GM23248 (cell line): Measurements from ENCODE around the gene SLC35F3. TPM values are rescaled to one million over a fixed set of nuclear protein-coding genes. Genes with fewer than 3 reads are reported as not detected.
A peak's percentile ranks its signal among the peaks of the same experiment; 100 is the strongest.

Source experiments
- DNase-seq: peaks from one replicate; pipeline ENCODE4 v3.0.0-alpha.2; 2015
- H2AFZ ChIP-seq: fragments of 200-600 bp; sonication (generic); 2 replicates; pipeline ENCODE4 v1.6.1; 2016; ENCODE audit warnings: antibody characterized with exemption
- H3F3A ChIP-seq: fragments of 200-600 bp; sonication (generic); 2 replicates; pipeline ENCODE4 v1.6.1; 2016; ENCODE audit warnings: mild to moderate bottlenecking, antibody characterized with exemption, mixed run types; ENCODE audit not compliant: insufficient read depth
- H3K27ac ChIP-seq: fragments of 200-600 bp; sonication (generic); 2 replicates; pipeline ENCODE4 v1.5.1; 2016; ENCODE audit warnings: mild to moderate bottlenecking
- H3K27me3 ChIP-seq: fragments of 200-600 bp; sonication (generic); replicated peaks from 2 replicates; pipeline ENCODE4 v1.6.1; 2016; ENCODE audit warnings: mild to moderate bottlenecking; ENCODE audit not compliant: insufficient read depth
- H3K36me3 ChIP-seq: fragments of 200-600 bp; sonication (generic); 2 replicates; pipeline ENCODE4 v1.6.1; 2016; ENCODE audit warnings: low read depth, mild to moderate bottlenecking
- H3K4me1 ChIP-seq: fragments of 200-600 bp; sonication (generic); 2 replicates; pipeline ENCODE4 v1.6.1; 2016; ENCODE audit warnings: mild to moderate bottlenecking; ENCODE audit not compliant: insufficient read depth
- H3K4me2 ChIP-seq: fragments of 200-600 bp; sonication (generic); one replicate; pipeline ENCODE4 v1.6.1; 2016; ENCODE audit warnings: mild to moderate bottlenecking; ENCODE audit not compliant: unreplicated experiment
- H3K4me3 ChIP-seq: fragments of 200-600 bp; sonication (generic); 2 replicates; pipeline ENCODE4 v1.5.1; 2016; ENCODE audit warnings: mild to moderate bottlenecking
- H3K79me2 ChIP-seq: fragments of 200-600 bp; sonication (generic); 2 replicates; pipeline ENCODE4 v1.6.1; 2016; ENCODE audit warnings: mild to moderate bottlenecking; ENCODE audit not compliant: insufficient read depth
- H3K9ac ChIP-seq: fragments of 200-600 bp; sonication (generic); 2 replicates; pipeline ENCODE4 v1.6.1; 2016; ENCODE audit warnings: mild to moderate bottlenecking
- H3K9me2 ChIP-seq: fragments of 200-600 bp; sonication (generic); 2 replicates; pipeline ENCODE4 v1.6.1; 2016; ENCODE audit warnings: mixed run types, mild to moderate bottlenecking, moderate library complexity; ENCODE audit not compliant: insufficient read depth
- H3K9me3 ChIP-seq: fragments of 200-600 bp; sonication (generic); one replicate; pipeline ENCODE4 v1.6.1; 2017; ENCODE audit warnings: low read depth
- H4K20me1 ChIP-seq: fragments of 200-600 bp; sonication (generic); 2 replicates; pipeline ENCODE4 v1.6.0; 2016; ENCODE audit not compliant: insufficient read depth
- EZH2 ChIP-seq: fragments of 200-600 bp; sonication (generic); IDR thresholded peaks from 2 replicates; pipeline ENCODE4 v1.6.1; 2018; ENCODE audit warnings: antibody characterized with exemption, mild to moderate bottlenecking; ENCODE audit not compliant: insufficient read depth, poor library complexity, severe bottlenecking
- EZH2phosphoT487 ChIP-seq: fragments of 200-600 bp; sonication (generic); IDR thresholded peaks from 2 replicates; pipeline ENCODE4 v1.6.1; 2018; ENCODE audit warnings: antibody characterized with exemption, moderate library complexity, mild to moderate bottlenecking, low read depth; ENCODE audit not compliant: insufficient read depth
- WGBS, 2 experiments: methylation state at CpG; one replicate each; pipeline ENCODE4 v1.1.6; 2015 to 2017; ENCODE audit warnings: low lambda C conversion rate in 2 of 2, low coverage in 1 of 2; ENCODE audit errors: missing lambda C conversion rate in 2 of 2; 5-methylcytosine and 5-hydroxymethylcytosine counted together
- in situ Hi-C: fragments of 300-500 bp; cut with MboI; formaldehyde crosslinking; loops from 2 replicates; pipeline ENCODE4 v1.15.0; 2020
- polyA plus RNA-seq: library from polyadenylated mRNA; unstranded; fragments of >200 nt; fragmentation: Nextera tagmentation; extraction: Ambion mirVana; gene quantifications from 2 replicates; pipeline ENCODE4 v1.2.1, GENCODE V29; 2016
- total RNA-seq: library from RNA; depleted of rRNA; stranded (reverse); fragments of >200 nt; shearing (Covaris generic); gene quantifications from 2 replicates; pipeline ENCODE4 v1.2.3, GENCODE V29; 2014

SLC35F3 gene
- total and polyA plus RNA-seq, 2 experiments from 2014 or later, result 0.43 to 1.3 TPM

GRCh38 chr1:234265321-234265720 is 360.8 kb downstream of the SLC35F3 start:
- H3K4me3 ChIP-seq, result no peak overlapping the region
- no peak overlapping the region for H3K27ac ChIP-seq
- no peaks in the 10 kb centered on the region for H3K36me3 ChIP-seq
- 55 to 61% methylated on average over 4 of the region's 4 CpGs for WGBS, 2 experiments
- H3K9me2 ChIP-seq, result no peaks in the 10 kb centered on the region
- no peak overlapping the region for H3K4me2 ChIP-seq
- H2AFZ ChIP-seq, result no peak overlapping the region
- no peaks in the 10 kb centered on the region for H4K20me1 ChIP-seq
- H3K4me1 ChIP-seq, result no peaks in the 10 kb centered on the region
- in situ Hi-C loops, result no loop called here
- TF ChIP-seq EZH2 (no peak), EZH2phosphoT487 (no peak)
- H3K27me3 ChIP-seq, result no peaks in the 10 kb centered on the region
- H3K9ac ChIP-seq, result no peak overlapping the region
- no peaks in the 10 kb centered on the region for H3K9me3 ChIP-seq
- no peak for DNase-seq
- no peaks in the 10 kb centered on the region for H3F3A ChIP-seq
- H3K79me2 ChIP-seq, result no peaks in the 10 kb centered on the region

- no peak overlapping the region for H3K9ac ChIP-seq
- H4K20me1 ChIP-seq, result no peaks in the 10 kb centered on the region
- no peak overlapping the region for H3K27ac ChIP-seq
- in situ Hi-C loops, result no loop called here
- 0 to 10% methylated on average over 1 of the region's 1 CpG for WGBS, 2 experiments
- no peak overlapping the region for H3K4me3 ChIP-seq
- H3K36me3 ChIP-seq, result no peaks in the 10 kb centered on the region
- H3F3A ChIP-seq, result no peaks in the 10 kb centered on the region
- no peaks in the 10 kb centered on the region for H3K27me3 ChIP-seq
- no peak overlapping the region for H3K4me2 ChIP-seq
- no peak overlapping the region for H2AFZ ChIP-seq
- H3K79me2 ChIP-seq, result no peaks in the 10 kb centered on the region
- no peaks in the 10 kb centered on the region for H3K4me1 ChIP-seq
- H3K9me3 ChIP-seq, result no peaks in the 10 kb centered on the region
- H3K9me2 ChIP-seq, result no peaks in the 10 kb centered on the region
- TF ChIP-seq EZH2phosphoT487, result no peak
- no peak for TF ChIP-seq EZH2
- no peak for DNase-seq
Measured at GRCh38 chr1:234265861-234266260, 361.4 kb downstream of the SLC35F3 start.

GRCh38 chr1:234270093-234270492 is 365.6 kb downstream of the SLC35F3 start:
- no peak for DNase-seq
- Histone ChIP-seq H3K4me1 (no peaks in the 10 kb centered on the region), H4K20me1 (no peaks in the 10 kb centered on the region), H3K4me2 (no peak overlapping the region), H3K9me3 (no peaks in the 10 kb centered on the region), H3K27me3 (no peaks in the 10 kb centered on the region), H3K4me3 (no peak overlapping the region), H3F3A (no peaks in the 10 kb centered on the region), H3K36me3 (no peaks in the 10 kb centered on the region), H3K27ac (no peak overlapping the region), H3K9ac (no peak overlapping the region), H3K79me2 (no peaks in the 10 kb centered on the region), H3K9me2 (no peaks in the 10 kb centered on the region), H2AFZ (no peak overlapping the region)
- 15 to 24% methylated on average over 2 of the region's 2 CpGs for WGBS, 2 experiments
- in situ Hi-C loops, result no loop called here
- TF ChIP-seq EZH2phosphoT487 (no peak), EZH2 (no peak)

- H3K27ac ChIP-seq, result no peak overlapping the region
- H3K4me1 ChIP-seq, result no peaks in the 10 kb centered on the region
- H3K36me3 ChIP-seq, result no peaks in the 10 kb centered on the region
- no peak overlapping the region for H3K4me3 ChIP-seq
- H4K20me1 ChIP-seq, result no peaks in the 10 kb centered on the region
- H3F3A ChIP-seq, result no peaks in the 10 kb centered on the region
- H3K79me2 ChIP-seq, result no peaks in the 10 kb centered on the region
- H3K9me3 ChIP-seq, result no peaks in the 10 kb centered on the region
- no peak overlapping the region for H3K4me2 ChIP-seq
- no peaks in the 10 kb centered on the region for H3K27me3 ChIP-seq
- peak; percentile 28 for DNase-seq
- 24 to 34% methylated on average over 6 of the region's 6 CpGs for WGBS, 2 experiments
- TF ChIP-seq EZH2 (no peak), EZH2phosphoT487 (no peak)
- no peaks in the 10 kb centered on the region for H3K9me2 ChIP-seq
- H3K9ac ChIP-seq, result no peak overlapping the region
- in situ Hi-C loops, result no loop called here
- H2AFZ ChIP-seq, result no peak overlapping the region
Measured at GRCh38 chr1:234270581-234271242, 366.2 kb downstream of the SLC35F3 start.
